ENCODE data around the gene POPDC2. TPM values are rescaled to one million over a fixed set of nuclear protein-coding genes. Genes with fewer than 3 reads are reported as not detected.

The POPDC2 gene
- total and polyA plus RNA-seq, 10 of the 15 experiments (the other 5 are each of a cell fraction or from before 2014, with no cell fraction given), result 1.8 to 12.7 (median 3.5) TPM

- Histone ChIP-seq H3K9ac (ENCODE audit: control insufficient read depth, insufficient read depth, low read length) (no peak within 1 kb of the TSS), H3K79me2 (ENCODE audit: control insufficient read depth, insufficient read depth, low read length) (no peaks in the 10 kb centered on the region; the same call in 1 of the 2 replicates), H3K4me3 (peak within 1 kb of the TSS; percentile 38; the same call in 1 of the 2 replicates), H3K27me3 (replicated peaks in 1 of 2; ENCODE audit: control insufficient read depth in 2 of 2, insufficient read depth in 2 of 2, low read length in 1 of 2) (no peaks in the 10 kb centered on the region), H3K9me3 (replicated peaks; ENCODE audit: control insufficient read depth, insufficient read depth, low read length) (peaks cover 15% of the 10 kb centered on the region), H3K4me1 (ENCODE audit: control insufficient read depth, insufficient read depth, low read length) (peaks cover 29% of the 10 kb centered on the region), H2AFZ (ENCODE audit: control insufficient read depth, low read depth, low read length) (peak within 1 kb of the TSS; percentile 90), H3K4me2 (ENCODE audit: control insufficient read depth, insufficient read depth) (peak within 1 kb of the TSS; percentile 77), H4K20me1 (ENCODE audit: control insufficient read depth, insufficient read depth) (no peaks in the 10 kb centered on the region), H3K36me3 (ENCODE audit: control insufficient read depth in 2 of 2, insufficient read depth in 2 of 2, low read length in 1 of 2) (no peaks in the 10 kb centered on the region), H3K27ac (ENCODE audit: control insufficient read depth, insufficient read depth) (peak within 1 kb of the TSS; percentile 30; the same call in 1 of the 2 replicates)
- in situ Hi-C loops (cut with MboI), result no loop called here
- POLR2A ChIA-PET, result no interaction called here
- CTCF ChIA-PET, result no interaction called here
- 24% methylated on average over 56 of the region's 59 CpGs for WGBS (ENCODE audit: insufficient coverage, insufficient replicate concordance, low lambda C conversion rate, missing lambda C conversion rate)
- RAD21 ChIA-PET (ENCODE audit: unreplicated experiment), result no interaction called here
- DNase-seq (ENCODE audit: low read depth, low spot score), result peak; percentile 52
- intact Hi-C loops (cut with micrococcal nuclease; ENCODE audit: unreplicated experiment), result loop anchor here (10.0 kb wide), 1 partner anchor 392 kb away; the partner anchor contains the start of gene GSK3B
- SMC1A ChIA-PET (ENCODE audit: uncharacterized antibody, unreplicated experiment), result no interaction called here
- TF ChIP-seq MEF2A (IDR thresholded peaks at IDR 0.05; ENCODE audit: insufficient read depth, low read depth, low read length), result no peak
- peak in 1 of 2 experiments; percentile 29; a peak in 1 of 4 replicates for TF ChIP-seq IKZF2 (IDR thresholded peaks at IDR 0.05)
- 0 out of 2 replicates have a peak, but pooled peaks have one; percentile 42 for TF ChIP-seq LARP7 (IDR thresholded peaks at IDR 0.05)
- 0 out of 2 replicates have a peak, but pooled peaks have one; percentile 1 for TF ChIP-seq YY1 (IDR thresholded peaks at IDR 0.05; ENCODE audit: low read depth, low read length)
- TF ChIP-seq POLR2AphosphoS2 (IDR thresholded peaks at IDR 0.05; ENCODE audit: low read depth, low read length), result no peak
- peak; percentile 92 for TF ChIP-seq BMI1 (IDR thresholded peaks at IDR 0.05; ENCODE audit: borderline replicate concordance)
- TF ChIP-seq RUNX3 (IDR thresholded peaks at IDR 0.05; ENCODE audit: low read length), result no peak
- peak; percentile 90 for TF ChIP-seq HDGF (IDR thresholded peaks at IDR 0.05)
- peak; percentile 81 for TF ChIP-seq HSF1 (IDR thresholded peaks at IDR 0.05; ENCODE audit: low read depth, low read length)
- TF ChIP-seq CHD2 (IDR thresholded peaks at IDR 0.05; ENCODE audit: borderline replicate concordance, low read depth, low read length), result peak; percentile 55; the same call in 1 of the 2 replicates
- TF ChIP-seq MYC (IDR thresholded peaks at IDR 0.05; ENCODE audit: insufficient read depth, insufficient read length, insufficient replicate concordance, low read length, severe bottlenecking), result no peak
- peak; percentile 41 for TF ChIP-seq SP1 (IDR thresholded peaks at IDR 0.05; ENCODE audit: low read depth, low read length)
- TF ChIP-seq SPI1 (IDR thresholded peaks at IDR 0.05; ENCODE audit: borderline replicate concordance, insufficient read depth, low read depth, low read length), result peak; percentile 21; the same call in 1 of the 2 replicates
- TF ChIP-seq MXI1 (IDR thresholded peaks at IDR 0.05; ENCODE audit: low read depth, low read length), result peak; percentile 38; the same call in 1 of the 2 replicates
- TF ChIP-seq E2F4 (IDR thresholded peaks at IDR 0.05; ENCODE audit: low read depth, low read length), result no peak
- TF ChIP-seq BRCA1 (IDR thresholded peaks at IDR 0.05; ENCODE audit: low read depth, low read length), result no peak
- FAIRE-seq, result no peak
- ATAC-seq, result peak; percentile 87
- no TSS peak for BruUV-seq (replicated peaks)
Measured at GRCh38 chr3:119702530-119703527, 42.4 kb upstream of the POPDC2 start, which contains the start of gene CFAP91. CFAP91 (plus strand) TSS chr3:119703022; CDS start chr3:119703099, 77 bp downstream.
